ENCODE measurements around the gene ASXL1. TPM values are rescaled to one million over a fixed set of nuclear protein-coding genes. Genes with fewer than 3 reads are reported as not detected.
"Not testable (repeated sequence)": the region's sequence is repeated elsewhere in the genome, so short reads cannot be mapped to it uniquely, and the experiment has no call there.

ASXL1 gene
- total RNA-seq, 2 donors from 2014 or later, result 38.8 to 40.4 TPM

- no peaks in the 10 kb centered on the region for H3K4me1 ChIP-seq
- no peak overlapping the region for H3K27ac ChIP-seq
- H3K36me3 ChIP-seq, result no peaks in the 10 kb centered on the region
- H3K27me3 ChIP-seq, result no peaks in the 10 kb centered on the region
- no peak for TF ChIP-seq CTCF (IDR thresholded peaks at IDR 0.05)
- DNase-seq, result no peak
- H3K4me3 ChIP-seq, result no peak overlapping the region
- no peaks in the 10 kb centered on the region for H3K9me3 ChIP-seq
- H3K9ac ChIP-seq (ENCODE audit: low read depth in 2 of 2, low read length in 2 of 2), result no peak overlapping the region
- intact Hi-C loops (cut with DNase I), result no loop called here
These were observed 19.5 kb upstream of the ASXL1 start for GRCh38 chr20:32338665-32339064.

- no peaks in the 10 kb centered on the region for H3K36me3 ChIP-seq
- TF ChIP-seq CTCF (IDR thresholded peaks at IDR 0.05), result no peak
- no peak overlapping the region for H3K4me3 ChIP-seq
- H3K27ac ChIP-seq, result no peak overlapping the region
- intact Hi-C loops (cut with DNase I), result no loop called here
- H3K4me1 ChIP-seq, result no peaks in the 10 kb centered on the region
- no peaks in the 10 kb centered on the region for H3K9me3 ChIP-seq
- H3K9ac ChIP-seq (ENCODE audit: low read depth in 2 of 2, low read length in 2 of 2), result no peak overlapping the region
- DNase-seq, result no peak
- no peaks in the 10 kb centered on the region for H3K27me3 ChIP-seq
These were observed 19.0 kb upstream of the ASXL1 start for GRCh38 chr20:32339116-32339515.

- H3K4me3 ChIP-seq; H3K9ac ChIP-seq (ENCODE audit: low read depth in 2 of 2, low read length in 2 of 2); H3K9me3 ChIP-seq; H3K4me1 ChIP-seq; H3K36me3 ChIP-seq; intact Hi-C loops (cut with DNase I); H3K27ac ChIP-seq; H3K27me3 ChIP-seq; DNase-seq: not testable (repeated sequence)
These were observed 17.1 kb upstream of the ASXL1 start for GRCh38 chr20:32341053-32341452.

GRCh38 chr20:32343439-32343838 lies 14.7 kb upstream of the ASXL1 start:
- intact Hi-C loops (cut with DNase I), result no loop called here
- no peak for TF ChIP-seq CTCF (IDR thresholded peaks at IDR 0.05)

GRCh38 chr20:32344835-32345506 lies 13.2 kb upstream of the ASXL1 start:
- H3K36me3 ChIP-seq, result no peaks in the 10 kb centered on the region
- peaks cover 4% of the 10 kb centered on the region for H3K4me1 ChIP-seq
- no peaks in the 10 kb centered on the region for H3K9me3 ChIP-seq
- no peak for TF ChIP-seq CTCF (IDR thresholded peaks at IDR 0.05)
- H3K4me3 ChIP-seq, result no peak overlapping the region
- intact Hi-C loops (cut with DNase I), result no loop called here
- no peaks in the 10 kb centered on the region for H3K27me3 ChIP-seq
- no peak overlapping the region for H3K9ac ChIP-seq (ENCODE audit: low read depth in 2 of 2, low read length in 2 of 2)
- H3K27ac ChIP-seq, result no peak overlapping the region
- DNase-seq, result no peak

More at GRCh38 chr20:32343439-32343838, 14.7 kb upstream of the ASXL1 start:
- no peaks in the 10 kb centered on the region for H3K27me3 ChIP-seq
- no peak overlapping the region for H3K27ac ChIP-seq
- H3K9ac ChIP-seq (ENCODE audit: low read depth in 2 of 2, low read length in 2 of 2), result no peak overlapping the region
- H3K9me3 ChIP-seq, result no peaks in the 10 kb centered on the region
- H3K4me3 ChIP-seq, result no peak overlapping the region
- no peak for DNase-seq
- peaks cover 4% of the 10 kb centered on the region for H3K4me1 ChIP-seq
- H3K36me3 ChIP-seq, result no peaks in the 10 kb centered on the region

- H3K36me3 ChIP-seq, result no peaks in the 10 kb centered on the region
- H3K9me3 ChIP-seq, result no peaks in the 10 kb centered on the region
- intact Hi-C loops (cut with DNase I), result no loop called here
- H3K4me1 ChIP-seq, result peaks cover 4% of the 10 kb centered on the region
- no peaks in the 10 kb centered on the region for H3K27me3 ChIP-seq
- TF ChIP-seq CTCF (IDR thresholded peaks at IDR 0.05), result no peak
- H3K4me3 ChIP-seq, result no peak overlapping the region
- DNase-seq, result no peak
- no peak overlapping the region for H3K9ac ChIP-seq (ENCODE audit: low read depth in 2 of 2, low read length in 2 of 2)
- H3K27ac ChIP-seq, result no peak overlapping the region
These were observed 9.9 kb upstream of the ASXL1 start for GRCh38 chr20:32348207-32348606.

All from colonic mucosa (tissue), 4 donors.